Stimulated activated CD8-positive, alpha-beta memory T cell treated with anti-CD3 and anti-CD28 coated beads, Interleukin-4, amount 100 ng/mL, for 1 hour (primary cell): ENCODE data around the gene PHPT1.
"Not testable (repeated sequence)": the region's sequence is repeated elsewhere in the genome, so short reads cannot be mapped to it uniquely, and the experiment has no call there.

Experiments used
- DNase-seq, 2 donors: peaks; one replicate each; pipeline ENCODE4 v3.0.0-alpha.2; 2020; ENCODE audit warnings: low read depth in 2 of 2, low spot score in 1 of 2

The PHPT1 gene

GRCh38 chr9:136823136-136824046 is 25.8 kb upstream of the PHPT1 start:
- DNase-seq: no peak

GRCh38 chr9:136824496-136825225 is 24.5 kb upstream of the PHPT1 start:
- DNase-seq: no peak

- DNase-seq: no peak
Observed at GRCh38 chr9:136825295-136826187, 23.7 kb upstream of the PHPT1 start.

- no peak for DNase-seq
Observed at GRCh38 chr9:136826188-136826541, 23.0 kb upstream of the PHPT1 start.

- no peak for DNase-seq
Observed at GRCh38 chr9:136826703-136827582, 22.3 kb upstream of the PHPT1 start.

GRCh38 chr9:136827794-136828473 is 21.3 kb upstream of the PHPT1 start:
- no peak for DNase-seq

- no peak for DNase-seq
Observed at GRCh38 chr9:136828474-136829140, 20.6 kb upstream of the PHPT1 start.

- no peak for DNase-seq
Observed at GRCh38 chr9:136829412-136829811, 19.8 kb upstream of the PHPT1 start.

GRCh38 chr9:136829981-136830885 is 19.0 kb upstream of the PHPT1 start:
- no peak for DNase-seq

GRCh38 chr9:136831002-136831719 is 18.0 kb upstream of the PHPT1 start:
- DNase-seq: no peak

GRCh38 chr9:136831720-136832104 is 17.5 kb upstream of the PHPT1 start:
- no peak for DNase-seq

- no peak for DNase-seq
Observed at GRCh38 chr9:136832581-136832980, 16.6 kb upstream of the PHPT1 start.

GRCh38 chr9:136833381-136834048 is 15.7 kb upstream of the PHPT1 start:
- DNase-seq: not testable (repeated sequence)

- DNase-seq: no peak
Observed at GRCh38 chr9:136835162-136835931, 13.9 kb upstream of the PHPT1 start.

GRCh38 chr9:136835932-136836904 is 13.0 kb upstream of the PHPT1 start:
- DNase-seq: no peak
